ENCODE measurements around the gene AP3M1. TPM values are rescaled to one million over a fixed set of nuclear protein-coding genes. Genes with fewer than 3 reads are reported as not detected.

AP3M1 gene
- polyA plus RNA-seq, 3 donors, result 17.5 to 32.0 (median 23.2) TPM

DNA sequence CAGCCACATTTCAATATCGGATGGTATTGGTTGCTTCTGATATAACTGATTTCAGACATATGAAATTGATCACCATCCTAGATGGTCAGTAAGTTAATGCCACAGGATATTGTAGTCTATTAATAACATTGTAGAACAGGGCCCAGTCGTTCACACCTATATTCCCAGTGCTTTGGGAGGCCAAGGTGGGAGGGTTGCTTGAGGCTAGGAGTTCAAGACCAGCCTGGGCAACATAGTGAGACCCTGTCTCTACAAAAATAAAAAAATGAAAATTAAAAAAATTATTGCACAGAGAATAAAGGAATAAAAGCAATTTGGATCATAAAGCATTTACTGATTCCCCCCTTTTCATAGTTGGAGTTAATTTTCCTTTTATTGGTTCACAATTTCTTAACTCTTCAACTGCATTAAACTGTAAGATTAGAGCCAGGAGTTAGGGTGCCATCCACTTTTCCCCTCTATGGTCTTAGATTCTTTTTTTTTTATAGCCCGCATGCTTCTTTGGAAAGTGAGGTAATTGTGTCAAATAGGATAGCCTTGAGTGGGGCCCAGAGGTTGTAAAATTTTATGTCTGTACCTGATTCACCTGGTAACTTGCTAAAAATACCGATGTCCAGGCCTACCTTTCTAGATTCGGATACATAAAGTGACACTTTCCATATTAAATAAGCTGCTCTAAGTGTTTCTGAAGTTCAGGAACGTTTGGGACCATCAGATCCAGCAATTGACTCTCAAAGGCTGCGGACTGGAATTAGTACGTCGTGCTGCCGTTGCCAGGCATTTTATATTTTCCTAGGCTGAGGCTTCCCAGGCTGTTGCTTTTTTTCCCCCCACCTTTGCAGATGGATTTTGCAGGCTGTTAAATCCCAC is 25.1 kb upstream of the AP3M1 start:
- TF ChIP-seq, protein P1, sequence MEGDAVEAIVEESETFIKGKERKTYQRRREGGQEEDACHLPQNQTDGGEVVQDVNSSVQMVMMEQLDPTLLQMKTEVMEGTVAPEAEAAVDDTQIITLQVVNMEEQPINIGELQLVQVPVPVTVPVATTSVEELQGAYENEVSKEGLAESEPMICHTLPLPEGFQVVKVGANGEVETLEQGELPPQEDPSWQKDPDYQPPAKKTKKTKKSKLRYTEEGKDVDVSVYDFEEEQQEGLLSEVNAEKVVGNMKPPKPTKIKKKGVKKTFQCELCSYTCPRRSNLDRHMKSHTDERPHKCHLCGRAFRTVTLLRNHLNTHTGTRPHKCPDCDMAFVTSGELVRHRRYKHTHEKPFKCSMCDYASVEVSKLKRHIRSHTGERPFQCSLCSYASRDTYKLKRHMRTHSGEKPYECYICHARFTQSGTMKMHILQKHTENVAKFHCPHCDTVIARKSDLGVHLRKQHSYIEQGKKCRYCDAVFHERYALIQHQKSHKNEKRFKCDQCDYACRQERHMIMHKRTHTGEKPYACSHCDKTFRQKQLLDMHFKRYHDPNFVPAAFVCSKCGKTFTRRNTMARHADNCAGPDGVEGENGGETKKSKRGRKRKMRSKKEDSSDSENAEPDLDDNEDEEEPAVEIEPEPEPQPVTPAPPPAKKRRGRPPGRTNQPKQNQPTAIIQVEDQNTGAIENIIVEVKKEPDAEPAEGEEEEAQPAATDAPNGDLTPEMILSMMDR (IDR thresholded peaks at IDR 0.05), result no peak
- H3K79me2 ChIP-seq (ENCODE audit: insufficient read depth, low read length), result peaks cover 52% of the 10 kb centered on the region
- no peaks in the 10 kb centered on the region for H3K27me3 ChIP-seq (ENCODE audit: control insufficient read depth in 2 of 2, insufficient read depth in 2 of 2, low read length in 2 of 2)
- no peak for DNase-seq
- H3K36me3 Mint-ChIP-seq, result no peaks in the 10 kb centered on the region
- 26% methylated on average over 3 of the region's 10 CpGs for WGBS (ENCODE audit: insufficient coverage)
- H3K4me2 ChIP-seq (replicated peaks; ENCODE audit: extremely low read depth, low read length, poor library complexity, severe bottlenecking), result peak overlapping the region; percentile 85
- H3K4me3 Mint-ChIP-seq, result peak overlapping the region; percentile 91 to 95
- H3K9me3 ChIP-seq (replicated peaks in 1 of 2; ENCODE audit: control insufficient read depth in 1 of 2, insufficient read depth in 1 of 2, low read length in 2 of 2), result no peaks in the 10 kb centered on the region
- no peaks in the 10 kb centered on the region for H4K20me1 ChIP-seq (ENCODE audit: insufficient read depth, low read length)
- peak overlapping the region; percentile 80 to 91 (median 85) for H3K4me3 ChIP-seq (replicated peaks in 1 of 3; ENCODE audit: low read depth in 2 of 3, low read length in 3 of 3)
- H3K4me1 Mint-ChIP-seq, result peaks cover 23% of the 10 kb centered on the region
- no peaks in the 10 kb centered on the region for H3K9me3 Mint-ChIP-seq
- peak overlapping the region; percentile 98 for H3K9ac ChIP-seq (ENCODE audit: insufficient read depth, low read length, poor library complexity, severe bottlenecking)
- H3K36me3 ChIP-seq (replicated peaks in 1 of 2; ENCODE audit: control insufficient read depth in 1 of 2, insufficient read depth in 2 of 2, low read length in 2 of 2), result no peaks in the 10 kb centered on the region
- H3K27ac ChIP-seq (ENCODE audit: low read depth in 1 of 2, low read length in 2 of 2), result peak overlapping the region; percentile 98
- peaks cover 0 to 2% (median 0%) of the 10 kb centered on the region in 3 donors for H3K27me3 Mint-ChIP-seq (ENCODE audit: low read depth in 3 of 3)
- H3K27ac Mint-ChIP-seq, result peak overlapping the region; percentile 94 to 98 (median 97)
- intact Hi-C loops (cut with micrococcal nuclease), result loop anchor here in 1 of 2 donors (5.0 kb wide), 2 partner anchors 33 to 37 kb away; no protein-coding TSS in a partner anchor
- H3K4me1 ChIP-seq (ENCODE audit: control insufficient read depth in 1 of 2, insufficient read depth in 2 of 2, low read length in 2 of 2), result peaks cover 26 to 33% of the 10 kb centered on the region in 2 donors
- H2AFZ ChIP-seq (ENCODE audit: insufficient read depth, low read depth, low read length, poor library complexity, severe bottlenecking), result peak overlapping the region; percentile 94

DNA sequence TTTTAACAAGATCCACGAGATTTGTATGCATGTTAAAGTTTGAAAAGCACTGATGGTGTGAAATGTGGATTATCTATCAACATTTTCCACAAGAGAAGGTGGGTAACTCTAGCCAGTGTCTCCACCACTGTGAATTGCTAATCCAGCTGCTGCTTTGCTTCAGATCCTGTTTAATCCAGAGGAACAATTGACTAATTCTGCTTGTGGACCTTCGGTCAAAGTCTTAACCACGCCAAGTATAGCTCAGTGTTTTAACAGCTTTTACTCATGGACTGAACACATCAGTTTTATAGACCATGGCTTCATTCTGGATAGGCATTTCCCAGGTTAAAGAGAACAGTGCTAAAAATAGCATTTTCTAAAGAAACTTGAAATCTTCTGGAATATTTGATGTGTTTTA is 23.9 kb upstream of the AP3M1 start:
- whole genome bisulfite sequencing (ENCODE audit: insufficient coverage), result 63% methylated on average over 2 of the region's 3 CpGs
- no peak overlapping the region for H3K4me3 ChIP-seq (replicated peaks in 1 of 3; ENCODE audit: low read depth in 2 of 3, low read length in 3 of 3)
- peaks cover 0 to 2% (median 0%) of the 10 kb centered on the region in 3 donors for H3K27me3 Mint-ChIP-seq (ENCODE audit: low read depth in 3 of 3)
- no peak overlapping the region for H2AFZ ChIP-seq (ENCODE audit: insufficient read depth, low read depth, low read length, poor library complexity, severe bottlenecking)
- DNase-seq, result peak in 1 of 3 donors; percentile 26
- no peaks in the 10 kb centered on the region for H3K36me3 Mint-ChIP-seq
- no peak overlapping the region for H3K4me3 Mint-ChIP-seq
- H3K9ac ChIP-seq (ENCODE audit: insufficient read depth, low read length, poor library complexity, severe bottlenecking), result no peak overlapping the region
- peaks cover 42% of the 10 kb centered on the region for H3K79me2 ChIP-seq (ENCODE audit: insufficient read depth, low read length)
- H3K27me3 ChIP-seq (ENCODE audit: control insufficient read depth in 2 of 2, insufficient read depth in 2 of 2, low read length in 2 of 2), result no peaks in the 10 kb centered on the region
- H3K9me3 Mint-ChIP-seq, result no peaks in the 10 kb centered on the region
- intact Hi-C loops (cut with micrococcal nuclease), result no loop called here
- H3K4me1 ChIP-seq (ENCODE audit: control insufficient read depth in 1 of 2, insufficient read depth in 2 of 2, low read length in 2 of 2), result peaks cover 35 to 43% of the 10 kb centered on the region in 2 donors
- peaks cover 26% of the 10 kb centered on the region for H3K4me1 Mint-ChIP-seq
- H3K4me2 ChIP-seq (replicated peaks; ENCODE audit: extremely low read depth, low read length, poor library complexity, severe bottlenecking), result no peak overlapping the region
- no peak overlapping the region for H3K27ac Mint-ChIP-seq
- H3K36me3 ChIP-seq (replicated peaks in 1 of 2; ENCODE audit: control insufficient read depth in 1 of 2, insufficient read depth in 2 of 2, low read length in 2 of 2), result no peaks in the 10 kb centered on the region
- no peak overlapping the region for H3K27ac ChIP-seq (ENCODE audit: low read depth in 1 of 2, low read length in 2 of 2)
- H3K9me3 ChIP-seq (replicated peaks in 1 of 2; ENCODE audit: control insufficient read depth in 1 of 2, insufficient read depth in 1 of 2, low read length in 2 of 2), result no peaks in the 10 kb centered on the region
- no peaks in the 10 kb centered on the region for H4K20me1 ChIP-seq (ENCODE audit: insufficient read depth, low read length)
- TF ChIP-seq, protein P1 (IDR thresholded peaks at IDR 0.05), result no peak
